ENCODE results near the gene MANF.

The MANF gene

DNA sequence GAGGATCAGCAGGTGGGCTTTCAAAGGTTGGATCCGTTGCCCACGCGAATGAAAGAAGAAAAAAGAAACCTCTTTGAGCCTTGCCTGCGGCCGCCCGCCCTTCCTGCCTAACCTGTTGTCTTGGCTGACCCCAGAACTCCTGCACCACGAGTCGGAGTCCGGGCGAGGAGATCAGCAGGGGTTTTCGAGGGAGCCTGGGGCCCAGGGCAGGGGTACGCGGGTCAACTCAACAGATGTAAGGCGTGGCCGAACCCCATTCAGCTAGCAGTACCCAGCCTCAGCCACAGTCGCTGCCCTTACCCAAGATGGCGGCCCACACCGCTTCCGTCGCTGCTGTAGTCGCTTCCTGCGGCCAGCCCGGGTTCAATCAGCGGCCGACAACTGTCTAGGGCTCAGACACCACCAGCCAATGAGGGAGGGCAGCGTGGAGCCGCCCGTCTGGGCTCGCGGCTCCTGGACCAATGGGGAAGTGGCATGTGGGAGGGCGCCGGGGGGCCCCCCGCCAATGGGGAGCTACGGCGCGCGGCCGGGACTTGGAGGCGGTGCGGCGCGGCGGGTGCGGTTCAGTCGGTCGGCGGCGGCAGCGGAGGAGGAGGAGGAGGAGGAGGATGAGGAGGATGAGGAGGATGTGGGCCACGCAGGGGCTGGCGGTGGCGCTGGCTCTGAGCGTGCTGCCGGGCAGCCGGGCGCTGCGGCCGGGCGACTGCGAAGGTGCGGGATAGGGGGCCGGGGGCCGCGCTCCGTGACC is at the start of gene MANF:
Gene MANF (plus strand): TSS at position 566 of the 748 bp plus-strand sequence. CDS start 52 bp downstream, at position 618.
- peak; percentile 97 for ATAC-seq
- TF ChIP-seq CSDC2 (CRISPR knock-in tag; IDR thresholded peaks at IDR 0.05) = no peak
- TF ChIP-seq OSR1 (CRISPR knock-in tag; IDR thresholded peaks at IDR 0.05) = no peak
- no peak for TF ChIP-seq TCF4 (CRISPR knock-in tag; IDR thresholded peaks at IDR 0.05; ENCODE audit: borderline replicate concordance)
- no peak for TF ChIP-seq SNAI2 (CRISPR knock-in tag; IDR thresholded peaks at IDR 0.05)
- TF ChIP-seq BACH2 (CRISPR knock-in tag; IDR thresholded peaks at IDR 0.05; ENCODE audit: borderline replicate concordance) = no peak
- no peak for TF ChIP-seq ISL1 (CRISPR knock-in tag; IDR thresholded peaks at IDR 0.05)
- no peak for TF ChIP-seq ZFP3 (CRISPR knock-in tag; IDR thresholded peaks at IDR 0.05)
- no peak for TF ChIP-seq GLIS3 (CRISPR knock-in tag; IDR thresholded peaks at IDR 0.05)
- TF ChIP-seq, protein P1, sequence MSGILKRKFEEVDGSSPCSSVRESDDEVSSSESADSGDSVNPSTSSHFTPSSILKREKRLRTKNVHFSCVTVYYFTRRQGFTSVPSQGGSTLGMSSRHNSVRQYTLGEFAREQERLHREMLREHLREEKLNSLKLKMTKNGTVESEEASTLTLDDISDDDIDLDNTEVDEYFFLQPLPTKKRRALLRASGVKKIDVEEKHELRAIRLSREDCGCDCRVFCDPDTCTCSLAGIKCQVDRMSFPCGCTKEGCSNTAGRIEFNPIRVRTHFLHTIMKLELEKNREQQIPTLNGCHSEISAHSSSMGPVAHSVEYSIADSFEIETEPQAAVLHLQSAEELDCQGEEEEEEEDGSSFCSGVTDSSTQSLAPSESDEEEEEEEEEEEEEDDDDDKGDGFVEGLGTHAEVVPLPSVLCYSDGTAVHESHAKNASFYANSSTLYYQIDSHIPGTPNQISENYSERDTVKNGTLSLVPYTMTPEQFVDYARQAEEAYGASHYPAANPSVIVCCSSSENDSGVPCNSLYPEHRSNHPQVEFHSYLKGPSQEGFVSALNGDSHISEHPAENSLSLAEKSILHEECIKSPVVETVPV (CRISPR knock-in tag; IDR thresholded peaks at IDR 0.05) = no peak
- TF ChIP-seq, protein P2, sequence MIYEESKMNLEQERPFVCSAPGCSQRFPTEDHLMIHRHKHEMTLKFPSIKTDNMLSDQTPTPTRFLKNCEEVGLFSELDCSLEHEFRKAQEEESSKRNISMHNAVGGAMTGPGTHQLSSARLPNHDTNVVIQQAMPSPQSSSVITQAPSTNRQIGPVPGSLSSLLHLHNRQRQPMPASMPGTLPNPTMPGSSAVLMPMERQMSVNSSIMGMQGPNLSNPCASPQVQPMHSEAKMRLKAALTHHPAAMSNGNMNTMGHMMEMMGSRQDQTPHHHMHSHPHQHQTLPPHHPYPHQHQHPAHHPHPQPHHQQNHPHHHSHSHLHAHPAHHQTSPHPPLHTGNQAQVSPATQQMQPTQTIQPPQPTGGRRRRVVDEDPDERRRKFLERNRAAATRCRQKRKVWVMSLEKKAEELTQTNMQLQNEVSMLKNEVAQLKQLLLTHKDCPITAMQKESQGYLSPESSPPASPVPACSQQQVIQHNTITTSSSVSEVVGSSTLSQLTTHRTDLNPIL (CRISPR knock-in tag; IDR thresholded peaks at IDR 0.05; ENCODE audit: low read depth) = no peak
- TF ChIP-seq, protein P3, sequence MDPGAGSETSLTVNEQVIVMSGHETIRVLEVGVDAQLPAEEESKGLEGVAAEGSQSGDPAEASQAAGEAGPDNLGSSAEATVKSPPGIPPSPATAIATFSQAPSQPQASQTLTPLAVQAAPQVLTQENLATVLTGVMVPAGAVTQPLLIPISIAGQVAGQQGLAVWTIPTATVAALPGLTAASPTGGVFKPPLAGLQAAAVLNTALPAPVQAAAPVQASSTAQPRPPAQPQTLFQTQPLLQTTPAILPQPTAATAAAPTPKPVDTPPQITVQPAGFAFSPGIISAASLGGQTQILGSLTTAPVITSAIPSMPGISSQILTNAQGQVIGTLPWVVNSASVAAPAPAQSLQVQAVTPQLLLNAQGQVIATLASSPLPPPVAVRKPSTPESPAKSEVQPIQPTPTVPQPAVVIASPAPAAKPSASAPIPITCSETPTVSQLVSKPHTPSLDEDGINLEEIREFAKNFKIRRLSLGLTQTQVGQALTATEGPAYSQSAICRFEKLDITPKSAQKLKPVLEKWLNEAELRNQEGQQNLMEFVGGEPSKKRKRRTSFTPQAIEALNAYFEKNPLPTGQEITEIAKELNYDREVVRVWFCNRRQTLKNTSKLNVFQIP (CRISPR knock-in tag; IDR thresholded peaks at IDR 0.05; ENCODE audit: borderline replicate concordance, low read depth) = no peak
- TF ChIP-seq ZNF565 (CRISPR knock-in tag; conservative IDR thresholded peaks at IDR 0.05; ENCODE audit: low read depth) = no peak

- ATAC-seq = no peak
- TF ChIP-seq ARNTL (CRISPR knock-in tag; IDR thresholded peaks at IDR 0.05; ENCODE audit: borderline replicate concordance, low read depth) (no peak), RARB (CRISPR knock-in tag; IDR thresholded peaks at IDR 0.05) (no peak), ZNF565 (CRISPR knock-in tag; conservative IDR thresholded peaks at IDR 0.05; ENCODE audit: low read depth) (no peak), GLIS3 (CRISPR knock-in tag; IDR thresholded peaks at IDR 0.05) (no peak), OSR1 (CRISPR knock-in tag; IDR thresholded peaks at IDR 0.05) (no peak), CSDC2 (CRISPR knock-in tag; IDR thresholded peaks at IDR 0.05) (no peak), TCF4 (CRISPR knock-in tag; IDR thresholded peaks at IDR 0.05; ENCODE audit: borderline replicate concordance) (no peak), ISL1 (CRISPR knock-in tag; IDR thresholded peaks at IDR 0.05) (no peak), ZC3H10 (CRISPR knock-in tag; IDR thresholded peaks at IDR 0.05) (no peak)
- TF ChIP-seq, protein P2 (CRISPR knock-in tag; IDR thresholded peaks at IDR 0.05; ENCODE audit: low read depth) = no peak
- TF ChIP-seq, protein P1 (CRISPR knock-in tag; IDR thresholded peaks at IDR 0.05) = no peak
These were observed 48.8 kb upstream of the MANF start for GRCh38 chr3:51336261-51336660.

- TF ChIP-seq, protein P2 (CRISPR knock-in tag; IDR thresholded peaks at IDR 0.05; ENCODE audit: low read depth) = no peak
- TF ChIP-seq, protein P4, sequence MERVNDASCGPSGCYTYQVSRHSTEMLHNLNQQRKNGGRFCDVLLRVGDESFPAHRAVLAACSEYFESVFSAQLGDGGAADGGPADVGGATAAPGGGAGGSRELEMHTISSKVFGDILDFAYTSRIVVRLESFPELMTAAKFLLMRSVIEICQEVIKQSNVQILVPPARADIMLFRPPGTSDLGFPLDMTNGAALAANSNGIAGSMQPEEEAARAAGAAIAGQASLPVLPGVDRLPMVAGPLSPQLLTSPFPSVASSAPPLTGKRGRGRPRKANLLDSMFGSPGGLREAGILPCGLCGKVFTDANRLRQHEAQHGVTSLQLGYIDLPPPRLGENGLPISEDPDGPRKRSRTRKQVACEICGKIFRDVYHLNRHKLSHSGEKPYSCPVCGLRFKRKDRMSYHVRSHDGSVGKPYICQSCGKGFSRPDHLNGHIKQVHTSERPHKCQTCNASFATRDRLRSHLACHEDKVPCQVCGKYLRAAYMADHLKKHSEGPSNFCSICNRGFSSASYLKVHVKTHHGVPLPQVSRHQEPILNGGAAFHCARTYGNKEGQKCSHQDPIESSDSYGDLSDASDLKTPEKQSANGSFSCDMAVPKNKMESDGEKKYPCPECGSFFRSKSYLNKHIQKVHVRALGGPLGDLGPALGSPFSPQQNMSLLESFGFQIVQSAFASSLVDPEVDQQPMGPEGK (CRISPR knock-in tag; IDR thresholded peaks at IDR 0.05; ENCODE audit: borderline replicate concordance) = no peak
- no peak for TF ChIP-seq TOX (CRISPR knock-in tag; IDR thresholded peaks at IDR 0.05; ENCODE audit: borderline replicate concordance)
- ATAC-seq = no peak
These were observed 47.4 kb upstream of the MANF start for GRCh38 chr3:51337666-51338065.

Data from SK-N-SH treated with all-trans-retinoic acid at 6 μM for 48 hours (cell line).